HCT116 (cell line): Measurements from ENCODE around the gene VWA5B1. TPM values are rescaled to one million over a fixed set of nuclear protein-coding genes. Genes with fewer than 3 reads are reported as not detected.

Source experiments
- ATAC-seq: fragments of 200-7000 bp; cut with Tn5 transposase; 2 replicates; pipeline ENCODE4 v1.9.1; 2020; ENCODE audit warnings: mild to moderate bottlenecking, moderate library complexity
- BruUV-seq: library from RNA; stranded (reverse); fragments of 400-500 nt; replicated peaks from 2 replicates; lab custom pipeline; 2021; lab: Mats Ljungman, UMichigan
- CTCF ChIA-PET: fragments of 300-600 bp; sonication (Branson Sonifier 250); formaldehyde crosslinking; loops from one replicate; lab custom pipeline; 2021; ENCODE audit warnings: antibody characterized with exemption; lab: Charles Lee
- POLR2A ChIA-PET: fragments of 300-600, 350-600 bp; sonication (Branson Sonifier 250); formaldehyde crosslinking; loops from one replicate; lab custom pipeline; 2021; ENCODE audit warnings: antibody characterized with exemption; lab: Charles Lee
- RAD21 ChIA-PET, 2 experiments: fragments of 300-600 bp; sonication (Branson Sonifier 250); formaldehyde crosslinking; loops; one replicate each; lab custom pipeline; 2023; ENCODE audit warnings: low total read pairs in 2 of 2; ENCODE audit not compliant: uncharacterized antibody in 2 of 2, unreplicated experiment in 2 of 2, low non-redundant PET in 1 of 2; lab: Charles Lee
- DNase-seq: peaks from one replicate; pipeline ENCODE4 v3.0.0-alpha.2; 2010; ENCODE audit warnings: low read depth, low spot score
- H2AFZ ChIP-seq: fragments of 200-600 bp; shearing (Covaris generic), sonication (generic); 2 replicates; pipeline ENCODE4 v1.6.1; 2017; ENCODE audit warnings: low read depth, mixed run types, mixed read lengths, antibody characterized with exemption, low read length; ENCODE audit not compliant: poor library complexity, severe bottlenecking
- H3K27ac ChIP-seq: 2 replicates; pipeline ENCODE4 v1.5.1; 2012; ENCODE audit warnings: low read depth, low read length
- H3K27me3 ChIP-seq: fragments of 200-600 bp; sonication (generic); 2 replicates; pipeline ENCODE4 v1.6.1; 2016; ENCODE audit warnings: mixed run types, low read length, mixed read lengths; ENCODE audit not compliant: insufficient read depth
- H3K36me3 ChIP-seq, 2 experiments: fragments of 200-500 bp in 1 of 2; fragments of 200-600 bp in 1 of 2; sonication (Bioruptor generic) in 1 of 2; sonication (generic) in 1 of 2; 2 replicates each; pipeline versions ENCODE4 v1.5.1 to v1.6.1; 2014 to 2016; ENCODE audit warnings: low read length in 2 of 2, inconsistent platforms in 1 of 2, mixed read lengths in 1 of 2, mixed run types in 1 of 2; ENCODE audit not compliant: insufficient read depth in 2 of 2, control insufficient read depth in 1 of 2
- H3K4me1 ChIP-seq, 2 experiments: fragments of 200-600 bp in 1 of 2; sonication (generic) in 1 of 2; 2 replicates each; pipeline versions ENCODE4 v1.5.1 to v1.6.1; 2012 to 2017; ENCODE audit warnings: low read length in 2 of 2, inconsistent platforms in 1 of 2, mild to moderate bottlenecking in 1 of 2, mixed read lengths in 1 of 2, mixed run types in 1 of 2, moderate library complexity in 1 of 2; ENCODE audit not compliant: insufficient read depth in 2 of 2, control insufficient read depth in 1 of 2
- H3K4me2 ChIP-seq: fragments of 200-600 bp; sonication (generic); 2 replicates; pipeline ENCODE4 v1.6.1; 2017; ENCODE audit warnings: mixed run types, low read length, mixed read lengths
- H3K4me3 ChIP-seq, 2 experiments: fragments of 200-600 bp in 1 of 2; sonication (generic) in 1 of 2; replicated peaks in 1 of 2; 2 replicates each; pipeline ENCODE4 v1.5.1; 2011 to 2016; ENCODE audit warnings: low read length in 2 of 2, control low read depth in 1 of 2, low read depth in 1 of 2, mild to moderate bottlenecking in 1 of 2, mixed read lengths in 1 of 2, mixed run types in 1 of 2
- H3K79me2 ChIP-seq: fragments of 200-600 bp; sonication (generic); 2 replicates; pipeline ENCODE4 v1.6.1; 2017; ENCODE audit warnings: mild to moderate bottlenecking, mixed run types, low read length, moderate library complexity, mixed read lengths; ENCODE audit not compliant: insufficient read depth
- H3K9ac ChIP-seq: fragments of 200-600 bp; sonication (generic); 2 replicates; pipeline ENCODE4 v1.6.1; 2016; ENCODE audit warnings: low read length, mixed read lengths
- H3K9me2 ChIP-seq: fragments of 200-600 bp; sonication (generic), shearing (Covaris generic); 2 replicates; pipeline ENCODE4 v1.6.1; 2017; ENCODE audit warnings: mixed run types, mild to moderate bottlenecking, moderate library complexity; ENCODE audit not compliant: insufficient read depth
- H3K9me3 ChIP-seq, 2 experiments: fragments of 200-500 bp in 1 of 2; fragments of 200-600 bp in 1 of 2; sonication (Bioruptor generic) in 1 of 2; sonication (generic) in 1 of 2; 2 replicates each; pipeline ENCODE4 v1.6.1; 2014 to 2017; ENCODE audit warnings: low read length in 2 of 2, mixed read lengths in 2 of 2, inconsistent platforms in 1 of 2, low read depth in 1 of 2, mild to moderate bottlenecking in 1 of 2, mixed run types in 1 of 2, moderate library complexity in 1 of 2; ENCODE audit not compliant: control insufficient read depth in 1 of 2, insufficient read depth in 1 of 2
- H4K20me1 ChIP-seq: fragments of 200-600 bp; sonication (generic), shearing (Covaris generic); 2 replicates; pipeline ENCODE4 v1.6.1; 2017; ENCODE audit warnings: mixed run types, mild to moderate bottlenecking, moderate library complexity; ENCODE audit not compliant: insufficient read depth
- CEBPB ChIP-seq: IDR thresholded peaks from 2 replicates; pipeline ENCODE4 v1.6.1; 2012; ENCODE audit warnings: low read depth
- EGR1 ChIP-seq: IDR thresholded peaks from 2 replicates; pipeline ENCODE4 v1.6.1; 2012; ENCODE audit warnings: low read depth
- ELF1 ChIP-seq: IDR thresholded peaks from 2 replicates; pipeline ENCODE4 v1.6.1; 2012; ENCODE audit warnings: low read depth, borderline replicate concordance
- EZH2 ChIP-seq: fragments of 200-600 bp; sonication (generic); IDR thresholded peaks from 2 replicates; pipeline ENCODE4 v1.6.1; 2017; ENCODE audit warnings: antibody characterized with exemption, mixed run types
- EZH2phosphoT487 ChIP-seq: fragments of 200-600 bp; IDR thresholded peaks from 2 replicates; pipeline ENCODE4 v1.6.1; 2018; ENCODE audit warnings: antibody characterized with exemption, borderline replicate concordance
- FOSL1 ChIP-seq: IDR thresholded peaks from 2 replicates; pipeline ENCODE4 v1.6.1; 2012; ENCODE audit warnings: low read depth
- POLR2AphosphoS5 ChIP-seq: IDR thresholded peaks from 2 replicates; pipeline ENCODE4 v1.6.1; 2011; ENCODE audit warnings: mild to moderate bottlenecking, low read depth, low read length, moderate library complexity
- RAD21 ChIP-seq: IDR thresholded peaks from 2 replicates; pipeline ENCODE4 v1.6.1; 2012; ENCODE audit warnings: low read depth, mild to moderate bottlenecking
- SIN3A ChIP-seq: IDR thresholded peaks from 2 replicates; pipeline ENCODE4 v1.6.1; 2012; ENCODE audit warnings: low read depth
- SRF ChIP-seq: IDR thresholded peaks from 2 replicates; pipeline ENCODE4 v1.6.1; 2012; ENCODE audit warnings: low read depth
- TCF7L2 ChIP-seq: IDR thresholded peaks from 2 replicates; pipeline ENCODE4 v1.7.0; 2011; ENCODE audit warnings: borderline replicate concordance, inconsistent platforms; ENCODE audit not compliant: insufficient read depth, insufficient read length; ENCODE audit errors: extremely low read depth
- YY1 ChIP-seq: IDR thresholded peaks from 2 replicates; pipeline ENCODE4 v1.6.1; 2011; ENCODE audit warnings: low read length, low read depth, moderate library complexity, mild to moderate bottlenecking; ENCODE audit not compliant: insufficient replicate concordance; ENCODE audit errors: extremely low read depth
- intact Hi-C: fragments of 100-400 bp; cut with micrococcal nuclease; formaldehyde crosslinking; loops from 2 replicates; pipeline ENCODE4 v1.10.0; 2022
- total RNA-seq: library from RNA; stranded (reverse); gene quantifications from one replicate; pipeline ENCODE4 v1.2.1, GENCODE V29; 2021; ENCODE audit not compliant: unreplicated experiment
- TF ChIP-seq, protein P1 (sequence below): IDR thresholded peaks from 2 replicates; pipeline ENCODE4 v1.6.1; 2012; ENCODE audit warnings: low read depth
- TF ChIP-seq, protein P2 (sequence below), 3 experiments: fragments of 200-600 bp in 1 of 3; sonication (generic) in 1 of 3; IDR thresholded peaks in 2 of 3; conservative IDR thresholded peaks in 1 of 3; 2 replicates each; pipeline ENCODE4 v1.5.1; 2012 to 2017; ENCODE audit warnings: low read depth in 2 of 3, low read length in 2 of 3, antibody characterized with exemption in 1 of 3, borderline replicate concordance in 1 of 3, control low read depth in 1 of 3, mild to moderate bottlenecking in 1 of 3, mixed read lengths in 1 of 3, mixed run types in 1 of 3, moderate library complexity in 1 of 3; ENCODE audit not compliant: insufficient read depth in 1 of 3
- TF ChIP-seq, protein P3 (sequence below): IDR thresholded peaks from 2 replicates; pipeline ENCODE4 v1.6.1; 2012

VWA5B1 gene
- total RNA-seq, 1 experiment from 2014 or later = not detected

DNA sequence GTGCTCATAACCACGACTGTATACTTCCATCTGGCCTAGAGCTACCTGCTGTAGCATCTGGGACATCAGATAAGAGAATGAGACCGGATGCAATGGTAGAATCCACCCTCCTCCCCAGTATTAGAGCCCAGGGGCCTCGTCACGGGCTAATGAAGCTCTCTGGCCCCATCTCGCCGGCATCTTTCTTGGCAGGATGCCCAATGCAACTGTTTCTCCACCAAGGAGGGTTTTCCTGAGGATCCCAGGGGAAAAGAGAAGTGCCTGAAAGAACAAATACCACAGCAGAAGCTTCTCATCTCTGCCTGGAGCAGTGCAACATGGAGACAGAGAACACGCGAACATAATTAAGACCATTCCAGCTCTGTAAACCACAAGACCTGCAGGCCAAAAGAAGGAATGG, 80.0 kb downstream of the VWA5B1 start:
- intact Hi-C loops = loop anchor here (1.0 kb wide), 1 partner anchor 41 kb away; no protein-coding TSS in a partner anchor

More for the DNA sequence above, 80.0 kb downstream of the VWA5B1 start:
- TF ChIP-seq RAD21 (no peak), TCF7L2 (no peak), POLR2AphosphoS5 (no peak), FOSL1 (no peak), YY1 (no peak), EZH2phosphoT487 (no peak), EZH2 (no peak), SIN3A (no peak), SRF (no peak), EGR1 (no peak), CEBPB (no peak), ELF1 (no peak)
- TF ChIP-seq, protein P1, sequence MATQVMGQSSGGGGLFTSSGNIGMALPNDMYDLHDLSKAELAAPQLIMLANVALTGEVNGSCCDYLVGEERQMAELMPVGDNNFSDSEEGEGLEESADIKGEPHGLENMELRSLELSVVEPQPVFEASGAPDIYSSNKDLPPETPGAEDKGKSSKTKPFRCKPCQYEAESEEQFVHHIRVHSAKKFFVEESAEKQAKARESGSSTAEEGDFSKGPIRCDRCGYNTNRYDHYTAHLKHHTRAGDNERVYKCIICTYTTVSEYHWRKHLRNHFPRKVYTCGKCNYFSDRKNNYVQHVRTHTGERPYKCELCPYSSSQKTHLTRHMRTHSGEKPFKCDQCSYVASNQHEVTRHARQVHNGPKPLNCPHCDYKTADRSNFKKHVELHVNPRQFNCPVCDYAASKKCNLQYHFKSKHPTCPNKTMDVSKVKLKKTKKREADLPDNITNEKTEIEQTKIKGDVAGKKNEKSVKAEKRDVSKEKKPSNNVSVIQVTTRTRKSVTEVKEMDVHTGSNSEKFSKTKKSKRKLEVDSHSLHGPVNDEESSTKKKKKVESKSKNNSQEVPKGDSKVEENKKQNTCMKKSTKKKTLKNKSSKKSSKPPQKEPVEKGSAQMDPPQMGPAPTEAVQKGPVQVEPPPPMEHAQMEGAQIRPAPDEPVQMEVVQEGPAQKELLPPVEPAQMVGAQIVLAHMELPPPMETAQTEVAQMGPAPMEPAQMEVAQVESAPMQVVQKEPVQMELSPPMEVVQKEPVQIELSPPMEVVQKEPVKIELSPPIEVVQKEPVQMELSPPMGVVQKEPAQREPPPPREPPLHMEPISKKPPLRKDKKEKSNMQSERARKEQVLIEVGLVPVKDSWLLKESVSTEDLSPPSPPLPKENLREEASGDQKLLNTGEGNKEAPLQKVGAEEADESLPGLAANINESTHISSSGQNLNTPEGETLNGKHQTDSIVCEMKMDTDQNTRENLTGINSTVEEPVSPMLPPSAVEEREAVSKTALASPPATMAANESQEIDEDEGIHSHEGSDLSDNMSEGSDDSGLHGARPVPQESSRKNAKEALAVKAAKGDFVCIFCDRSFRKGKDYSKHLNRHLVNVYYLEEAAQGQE = no peak
- TF ChIP-seq, protein P2, sequence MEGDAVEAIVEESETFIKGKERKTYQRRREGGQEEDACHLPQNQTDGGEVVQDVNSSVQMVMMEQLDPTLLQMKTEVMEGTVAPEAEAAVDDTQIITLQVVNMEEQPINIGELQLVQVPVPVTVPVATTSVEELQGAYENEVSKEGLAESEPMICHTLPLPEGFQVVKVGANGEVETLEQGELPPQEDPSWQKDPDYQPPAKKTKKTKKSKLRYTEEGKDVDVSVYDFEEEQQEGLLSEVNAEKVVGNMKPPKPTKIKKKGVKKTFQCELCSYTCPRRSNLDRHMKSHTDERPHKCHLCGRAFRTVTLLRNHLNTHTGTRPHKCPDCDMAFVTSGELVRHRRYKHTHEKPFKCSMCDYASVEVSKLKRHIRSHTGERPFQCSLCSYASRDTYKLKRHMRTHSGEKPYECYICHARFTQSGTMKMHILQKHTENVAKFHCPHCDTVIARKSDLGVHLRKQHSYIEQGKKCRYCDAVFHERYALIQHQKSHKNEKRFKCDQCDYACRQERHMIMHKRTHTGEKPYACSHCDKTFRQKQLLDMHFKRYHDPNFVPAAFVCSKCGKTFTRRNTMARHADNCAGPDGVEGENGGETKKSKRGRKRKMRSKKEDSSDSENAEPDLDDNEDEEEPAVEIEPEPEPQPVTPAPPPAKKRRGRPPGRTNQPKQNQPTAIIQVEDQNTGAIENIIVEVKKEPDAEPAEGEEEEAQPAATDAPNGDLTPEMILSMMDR (IDR thresholded peaks at IDR 0.05 in 2 of 3, conservative IDR thresholded peaks at IDR 0.05 in 1 of 3; ENCODE audit: borderline replicate concordance in 1 of 3, insufficient read depth in 1 of 3, low read depth in 2 of 3, low read length in 2 of 3) = no peak
- TF ChIP-seq, protein P3, sequence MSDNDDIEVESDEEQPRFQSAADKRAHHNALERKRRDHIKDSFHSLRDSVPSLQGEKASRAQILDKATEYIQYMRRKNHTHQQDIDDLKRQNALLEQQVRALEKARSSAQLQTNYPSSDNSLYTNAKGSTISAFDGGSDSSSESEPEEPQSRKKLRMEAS = no peak
- peaks cover 8% of the 10 kb centered on the region; the same call in 1 of the 2 replicates for H3K27me3 ChIP-seq
- no peak overlapping the region for H3K4me3 ChIP-seq
- no TSS peak for BruUV-seq
- no peaks in the 10 kb centered on the region for H3K36me3 ChIP-seq
- H3K27ac ChIP-seq = no peak overlapping the region
- H3K9me3 ChIP-seq = no peaks in the 10 kb centered on the region
- RAD21 ChIA-PET = no interaction called here
- H3K4me1 ChIP-seq = peaks cover 0 to 10% of the 10 kb centered on the region in 2 experiments; a peak in 2 of 4 replicates
- H4K20me1 ChIP-seq = no peaks in the 10 kb centered on the region
- DNase-seq = no peak
- no peak overlapping the region for H3K4me2 ChIP-seq
- POLR2A ChIA-PET = no interaction called here
- ATAC-seq = no peak
- H3K9ac ChIP-seq = no peak overlapping the region
- H2AFZ ChIP-seq = no peak overlapping the region
- CTCF ChIA-PET = interaction anchor here (1.2 kb wide), 1 partner anchor 9 kb away, joined by 8 read pairs; no protein-coding TSS in a partner anchor
- H3K79me2 ChIP-seq = no peaks in the 10 kb centered on the region
- no peaks in the 10 kb centered on the region for H3K9me2 ChIP-seq
